SK-N-SH (cell line): ENCODE data around the gene MEIS2. TPM values are rescaled to one million over a fixed set of nuclear protein-coding genes. Genes with fewer than 3 reads are reported as not detected.
A peak's percentile ranks its signal among the peaks of the same experiment; 100 is the strongest.

Experiments
- CTCF ChIA-PET: fragments of 300-600, 350-600 bp; formaldehyde crosslinking; extraction: SDS; loops from one replicate; lab custom pipeline; 2021; lab: Yijun Ruan, JAX
- POLR2A ChIA-PET: fragments of 350-600 bp; sonication (Branson Sonifier 250); formaldehyde crosslinking; extraction: SDS; loops from one replicate; lab custom pipeline; 2020; ENCODE audit warnings: antibody characterized with exemption, inconsistent platforms; lab: Yijun Ruan, JAX
- DNase-seq: peaks from one replicate; pipeline ENCODE4 v3.0.0; 2012
- H2AFZ ChIP-seq: fragments of 200-600 bp; sonication (generic); 2 replicates; pipeline ENCODE4 v1.8.1; 2016; ENCODE audit warnings: antibody characterized with exemption, mild to moderate bottlenecking, low read depth
- H3F3A ChIP-seq: fragments of 200-600 bp; sonication (generic); replicated peaks from 2 replicates; pipeline ENCODE3; 2016; ENCODE audit warnings: antibody characterized with exemption, mild to moderate bottlenecking; ENCODE audit not compliant: insufficient read depth
- H3K27ac ChIP-seq, 2 experiments: fragments of 200-500 bp in 1 of 2; fragments of 200-600 bp in 1 of 2; sonication (Bioruptor generic) in 1 of 2; sonication (generic), shearing (Covaris generic) in 1 of 2; 2 replicates each; pipeline versions ENCODE4 v1.5.1 to v1.6.1; 2014 to 2016; ENCODE audit warnings: low read depth in 2 of 2, inconsistent platforms in 1 of 2, low read length in 1 of 2, mild to moderate bottlenecking in 1 of 2, mixed read lengths in 1 of 2
- H3K27me3 ChIP-seq: fragments of 200-600 bp; sonication (generic), shearing (Covaris generic); 2 replicates; pipeline ENCODE4 v1.6.1; 2016; ENCODE audit warnings: mixed run types; ENCODE audit not compliant: insufficient read depth
- H3K36me3 ChIP-seq, 2 experiments: fragments of 200-500 bp in 1 of 2; fragments of 200-600 bp in 1 of 2; sonication (Bioruptor generic) in 1 of 2; sonication (generic) in 1 of 2; replicated peaks in 1 of 2; 2 replicates each; pipeline versions ENCODE3 to v1.5.1; 2014 to 2016; ENCODE audit warnings: low read length in 1 of 2, mild to moderate bottlenecking in 1 of 2; ENCODE audit not compliant: insufficient read depth in 2 of 2, control insufficient read depth in 1 of 2
- H3K4me1 ChIP-seq, 2 experiments: fragments of 200-500 bp in 1 of 2; fragments of 200-600 bp in 1 of 2; sonication (Bioruptor generic) in 1 of 2; sonication (generic), shearing (Covaris generic) in 1 of 2; 2 replicates each; pipeline versions ENCODE4 v1.5.1 to v1.6.1; 2014 to 2016; ENCODE audit warnings: low read depth in 1 of 2, low read length in 1 of 2, mixed run types in 1 of 2; ENCODE audit not compliant: insufficient read depth in 2 of 2, control insufficient read depth in 1 of 2
- H3K4me2 ChIP-seq: fragments of 200-600 bp; sonication (generic), shearing (Covaris generic); 2 replicates; pipeline ENCODE4 v1.6.1; 2017; ENCODE audit warnings: mixed run types
- H3K4me3 ChIP-seq, 2 experiments: fragments of 200-500 bp in 1 of 2; fragments of 200-600 bp in 1 of 2; sonication (Bioruptor generic) in 1 of 2; sonication (generic), shearing (Covaris generic) in 1 of 2; 2 replicates each; pipeline versions ENCODE4 v1.5.1 to v1.8.1; 2014 to 2016; ENCODE audit warnings: low read depth in 2 of 2, inconsistent platforms in 1 of 2, low read length in 1 of 2, mild to moderate bottlenecking in 1 of 2, mixed read lengths in 1 of 2, moderate library complexity in 1 of 2
- H3K79me2 ChIP-seq: fragments of 200-600 bp; sonication (generic); 2 replicates; pipeline ENCODE4 v1.8.1; 2017; ENCODE audit warnings: mild to moderate bottlenecking; ENCODE audit not compliant: insufficient read depth
- H3K9ac ChIP-seq: fragments of 200-600 bp; sonication (generic); 2 replicates; pipeline ENCODE4 v1.6.1; 2017; ENCODE audit warnings: mixed run types
- H3K9me2 ChIP-seq: fragments of 200-600 bp; sonication (generic); 2 replicates; pipeline ENCODE4 v1.6.1; 2017; ENCODE audit warnings: mixed run types
- H3K9me3 ChIP-seq: fragments of 200-600 bp; sonication (generic); 2 replicates; pipeline ENCODE4 v1.6.1; 2017; ENCODE audit warnings: mixed run types, mild to moderate bottlenecking, moderate library complexity
- H4K20me1 ChIP-seq: fragments of 200-600 bp; sonication (generic); 2 replicates; pipeline ENCODE4 v1.6.1; 2017; ENCODE audit warnings: mild to moderate bottlenecking, mixed run types; ENCODE audit not compliant: insufficient read depth
- EZH2phosphoT487 ChIP-seq: fragments of 200-600 bp; sonication (generic); IDR thresholded peaks from 2 replicates; pipeline ENCODE4 v1.6.1; 2017; ENCODE audit warnings: low read depth, mixed run types, mild to moderate bottlenecking, antibody characterized with exemption, moderate library complexity, borderline replicate concordance
- FOXJ3 ChIP-seq: sonication (generic); formaldehyde crosslinking; IDR thresholded peaks from 2 replicates; pipeline ENCODE4 v1.5.1; 2020; ENCODE audit warnings: mild to moderate bottlenecking, missing genetic modification reagents
- IRF3 ChIP-seq: fragments of 150-350 bp; IDR thresholded peaks from 2 replicates; pipeline ENCODE4 v1.6.1; 2016; ENCODE audit warnings: mild to moderate bottlenecking, low read depth, low read length
- MAX ChIP-seq: IDR thresholded peaks from 2 replicates; pipeline ENCODE4 v1.4.0; 2012; ENCODE audit warnings: low read depth
- NFIC ChIP-seq: IDR thresholded peaks from 2 replicates; pipeline ENCODE4 v1.4.0; 2012; ENCODE audit warnings: borderline replicate concordance
- PBX3 ChIP-seq: IDR thresholded peaks from 2 replicates; pipeline ENCODE4; 2012
- RCOR1 ChIP-seq: fragments of 150-350 bp; IDR thresholded peaks from 2 replicates; pipeline ENCODE4 v1.6.1; 2017; ENCODE audit warnings: antibody characterized with exemption, low read length
- SIN3A ChIP-seq: IDR thresholded peaks from 2 replicates; pipeline ENCODE4 v1.6.1; 2012; ENCODE audit warnings: low read depth, mild to moderate bottlenecking, low read length, moderate library complexity, borderline replicate concordance
- TAF1 ChIP-seq: IDR thresholded peaks from 2 replicates; pipeline ENCODE4 v1.6.1; 2012; ENCODE audit warnings: low read depth, mild to moderate bottlenecking, low read length, moderate library complexity, borderline replicate concordance
- TCF12 ChIP-seq: IDR thresholded peaks from 2 replicates; pipeline ENCODE4 v1.4.0; 2012
- WGBS: methylation state at CpG from one replicate; pipeline ENCODE4 v1.1.6; 2017; ENCODE audit warnings: low lambda C conversion rate; 5-methylcytosine and 5-hydroxymethylcytosine counted together
- polyA plus RNA-seq, 3 experiments: library from polyadenylated mRNA; depleted of rRNA; stranded (reverse); fragments of >200 nt; gene quantifications; 2 replicates each; pipeline ENCODE4 v1.2.3, GENCODE V29; 2012

Gene MEIS2
- polyA plus RNA-seq, 1 of the 3 experiments (the other 2 are of a cell fraction), result 146 TPM

GRCh38 chr15:36866896-36867295 is 233.5 kb downstream of the MEIS2 start:
- H3K4me1 ChIP-seq, result no peaks in the 10 kb centered on the region
- CTCF ChIA-PET, result interaction anchor here (1.2 kb wide), 1 partner anchor 16 kb away, joined by 3 read pairs; no protein-coding TSS in a partner anchor
- H3K4me3 ChIP-seq, result no peak overlapping the region
- H3K79me2 ChIP-seq, result no peaks in the 10 kb centered on the region
- POLR2A ChIA-PET, result no interaction called here
- H3K27me3 ChIP-seq, result no peaks in the 10 kb centered on the region
- H2AFZ ChIP-seq, result no peak overlapping the region
- H3K9ac ChIP-seq, result no peak overlapping the region
- H3F3A ChIP-seq, result no peaks in the 10 kb centered on the region
- no peaks in the 10 kb centered on the region for H3K9me2 ChIP-seq
- H3K4me2 ChIP-seq, result no peak overlapping the region
- H3K36me3 ChIP-seq, result peaks cover 0 to 6% of the 10 kb centered on the region in 2 experiments
- no peaks in the 10 kb centered on the region for H3K9me3 ChIP-seq
- no peak for DNase-seq
- TF ChIP-seq SIN3A (no peak), PBX3 (no peak), EZH2phosphoT487 (no peak), TAF1 (no peak), IRF3 (no peak), MAX (no peak), RCOR1 (no peak), TCF12 (no peak), FOXJ3 (CRISPR knock-in tag) (no peak)
- no peak overlapping the region for H3K27ac ChIP-seq
- 92% methylated on average over 3 of the region's 3 CpGs for WGBS
- H4K20me1 ChIP-seq, result no peaks in the 10 kb centered on the region

GRCh38 chr15:36863570-36863969 is 236.8 kb downstream of the MEIS2 start:
- Histone ChIP-seq H3K9me3 (no peaks in the 10 kb centered on the region), H4K20me1 (no peaks in the 10 kb centered on the region), H3K4me2 (no peak overlapping the region), H3K36me3 (no peaks in the 10 kb centered on the region), H3F3A (no peaks in the 10 kb centered on the region), H3K79me2 (no peaks in the 10 kb centered on the region), H3K4me3 (no peak overlapping the region), H3K27ac (no peak overlapping the region), H3K4me1 (no peaks in the 10 kb centered on the region), H3K9ac (no peak overlapping the region), H2AFZ (no peak overlapping the region), H3K9me2 (no peaks in the 10 kb centered on the region), H3K27me3 (no peaks in the 10 kb centered on the region)
- CTCF ChIA-PET, result interaction anchor here (1.4 kb wide), 1 partner anchor 13 kb away, joined by 3 read pairs; no protein-coding TSS in a partner anchor
- no peak for DNase-seq
- POLR2A ChIA-PET, result no interaction called here
- TF ChIP-seq NFIC (peak; percentile 11; the same call in 1 of the 2 replicates), PBX3 (no peak)
- WGBS, result 95% methylated on average over 4 of the region's 4 CpGs
